ENCODE results near the gene SRCAP.

Gene SRCAP

DNA sequence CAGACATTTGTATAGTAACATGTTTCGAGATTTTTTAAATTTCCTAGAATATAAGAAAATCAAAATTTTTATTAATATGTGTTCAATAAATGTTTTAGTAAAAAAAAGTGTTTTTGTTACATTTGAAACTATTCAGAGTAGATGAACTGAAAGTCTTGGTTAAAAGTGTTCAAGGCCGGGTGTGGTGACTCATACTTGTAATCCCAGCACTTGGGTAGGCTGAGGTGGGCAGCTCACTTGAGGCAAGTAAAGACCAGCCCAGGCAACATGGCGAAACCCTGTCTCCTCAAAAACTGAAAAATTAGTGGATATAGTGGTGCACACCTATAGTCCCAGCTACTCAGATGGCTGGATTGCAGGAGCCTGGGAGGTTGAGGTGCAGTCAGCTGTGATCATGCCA lies 32.4 kb downstream of the SRCAP start:
- no peak overlapping the region for H3K4me3 ChIP-seq (ENCODE audit: low read length)
- DNase-seq (ENCODE audit: low read depth): peak; percentile 77
- TF ChIP-seq, protein P1, sequence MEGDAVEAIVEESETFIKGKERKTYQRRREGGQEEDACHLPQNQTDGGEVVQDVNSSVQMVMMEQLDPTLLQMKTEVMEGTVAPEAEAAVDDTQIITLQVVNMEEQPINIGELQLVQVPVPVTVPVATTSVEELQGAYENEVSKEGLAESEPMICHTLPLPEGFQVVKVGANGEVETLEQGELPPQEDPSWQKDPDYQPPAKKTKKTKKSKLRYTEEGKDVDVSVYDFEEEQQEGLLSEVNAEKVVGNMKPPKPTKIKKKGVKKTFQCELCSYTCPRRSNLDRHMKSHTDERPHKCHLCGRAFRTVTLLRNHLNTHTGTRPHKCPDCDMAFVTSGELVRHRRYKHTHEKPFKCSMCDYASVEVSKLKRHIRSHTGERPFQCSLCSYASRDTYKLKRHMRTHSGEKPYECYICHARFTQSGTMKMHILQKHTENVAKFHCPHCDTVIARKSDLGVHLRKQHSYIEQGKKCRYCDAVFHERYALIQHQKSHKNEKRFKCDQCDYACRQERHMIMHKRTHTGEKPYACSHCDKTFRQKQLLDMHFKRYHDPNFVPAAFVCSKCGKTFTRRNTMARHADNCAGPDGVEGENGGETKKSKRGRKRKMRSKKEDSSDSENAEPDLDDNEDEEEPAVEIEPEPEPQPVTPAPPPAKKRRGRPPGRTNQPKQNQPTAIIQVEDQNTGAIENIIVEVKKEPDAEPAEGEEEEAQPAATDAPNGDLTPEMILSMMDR (IDR thresholded peaks at IDR 0.05; ENCODE audit: insufficient read depth, low read depth, low read length, missing control alignments): no peak

GRCh38 chr16:30736995-30737793 lies 38.2 kb downstream of the SRCAP start:
- TF ChIP-seq, protein P1 (IDR thresholded peaks at IDR 0.05; ENCODE audit: insufficient read depth, low read depth, low read length, missing control alignments): no peak
- DNase-seq (ENCODE audit: low read depth): no peak
- H3K4me3 ChIP-seq (ENCODE audit: low read length): no peak overlapping the region

GRCh38 chr16:30737794-30738648 lies 39.0 kb downstream of the SRCAP start:
- no peak for DNase-seq (ENCODE audit: low read depth)
- no peak overlapping the region for H3K4me3 ChIP-seq (ENCODE audit: low read length)
- TF ChIP-seq, protein P1 (IDR thresholded peaks at IDR 0.05; ENCODE audit: insufficient read depth, low read depth, low read length, missing control alignments): no peak

- H3K4me3 ChIP-seq (ENCODE audit: low read length): no peak overlapping the region
- DNase-seq (ENCODE audit: low read depth): no peak
- TF ChIP-seq, protein P1 (IDR thresholded peaks at IDR 0.05; ENCODE audit: insufficient read depth, low read depth, low read length, missing control alignments): no peak
Measured at GRCh38 chr16:30738984-30739951, 40.3 kb downstream of the SRCAP start.

DNA sequence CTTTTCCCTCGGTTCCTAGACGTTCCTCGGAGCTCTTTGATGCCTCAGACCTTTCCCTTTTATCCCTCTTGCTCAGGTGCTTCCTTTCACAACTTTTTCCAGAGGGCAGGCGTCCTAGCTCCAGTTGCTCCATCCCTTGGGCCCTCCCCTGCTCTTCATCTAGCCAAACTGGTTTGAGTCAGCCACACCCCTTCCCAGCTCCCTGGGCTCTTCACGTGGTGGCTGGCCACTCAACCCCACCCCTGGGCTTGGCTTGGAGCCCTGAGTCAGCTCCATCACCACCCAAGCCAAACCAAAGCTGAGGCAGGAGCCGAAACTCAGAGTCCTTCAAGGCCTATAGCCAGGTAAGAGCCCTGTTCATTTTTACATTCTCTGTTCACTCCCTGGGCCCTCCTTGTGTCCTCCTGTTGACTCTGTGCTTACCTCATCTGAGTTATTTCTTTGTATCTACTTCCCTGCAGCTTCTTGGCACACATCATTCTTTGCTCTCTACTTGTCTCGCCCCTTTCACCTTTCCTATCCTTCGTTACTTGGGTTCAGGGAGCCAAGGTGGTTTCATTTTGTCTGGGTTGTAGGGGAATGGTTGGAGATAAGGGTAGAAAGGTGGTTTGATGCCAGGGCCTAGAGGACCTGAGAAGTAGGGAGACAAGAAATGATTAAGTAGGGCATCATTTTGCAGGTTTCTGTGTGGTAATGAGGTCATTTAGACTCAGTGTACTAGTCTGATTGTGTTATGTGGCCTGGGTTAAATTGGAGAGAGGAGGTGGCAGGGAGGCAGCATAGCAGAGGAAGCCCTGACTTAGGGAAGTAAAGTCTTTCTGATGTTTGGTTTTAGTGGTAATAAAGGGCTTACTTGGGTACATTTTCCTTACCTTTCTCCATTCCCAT lies 41.6 kb downstream of the SRCAP start:
- DNase-seq (ENCODE audit: low read depth): peak; percentile 99
- H3K4me3 ChIP-seq (ENCODE audit: low read length): peak overlapping the region; percentile 82
- TF ChIP-seq, protein P1 (IDR thresholded peaks at IDR 0.05; ENCODE audit: insufficient read depth, low read depth, low read length, missing control alignments): no peak

All from epithelial cell of esophagus (primary cell).